Peyer's patch (tissue), 4 donors: Measurements from ENCODE around the gene DRD4.

Experiments
- CTCF ChIP-seq, 6 experiments: fragments of 450-650 bp in 4 of 6; fragments of 200-600 bp in 2 of 6; sonication (generic) in 1 of 6; IDR thresholded peaks; one replicate each; pipeline ENCODE4 v1.5.1; 2017 to 2019; ENCODE audit warnings: antibody characterized with exemption in 6 of 6, mild to moderate bottlenecking in 3 of 6, moderate library complexity in 1 of 6
- POLR2A ChIP-seq, 2 donors: fragments of 450-650 bp; IDR thresholded peaks; one replicate each; pipeline ENCODE4 v1.5.1; 2017; ENCODE audit warnings: antibody characterized with exemption in 2 of 2, mild to moderate bottlenecking in 2 of 2, moderate library complexity in 2 of 2

- no peak for TF ChIP-seq CTCF (IDR thresholded peaks at IDR 0.05)
- TF ChIP-seq POLR2A (IDR thresholded peaks at IDR 0.05): no peak
Measured at GRCh38 chr11:603154-603553, 33.9 kb upstream of the DRD4 start.
